ENCODE measurements around the gene PPM1D.
"Not testable (repeated sequence)": the region's sequence is repeated elsewhere in the genome, so short reads cannot be mapped to it uniquely, and the experiment has no call there.

The PPM1D gene

DNA sequence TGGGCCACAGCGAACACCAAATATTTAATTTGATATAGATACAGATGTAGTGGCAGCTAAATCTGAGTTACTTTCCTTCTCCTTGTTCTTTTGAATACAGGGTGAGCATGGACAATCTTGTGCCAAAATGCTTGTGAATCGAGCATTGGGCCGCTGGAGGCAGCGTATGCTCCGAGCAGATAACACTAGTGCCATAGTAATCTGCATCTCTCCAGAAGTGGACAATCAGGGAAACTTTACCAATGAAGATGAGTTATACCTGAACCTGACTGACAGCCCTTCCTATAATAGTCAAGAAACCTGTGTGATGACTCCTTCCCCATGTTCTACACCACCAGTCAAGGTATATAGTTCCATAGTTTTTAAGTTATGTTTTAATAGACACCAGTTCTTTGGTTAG is 56.5 kb downstream of the PPM1D start:
- no peak overlapping the region for H3K4me3 ChIP-seq (ENCODE audit: low read depth, low read length)
- TF ChIP-seq, protein P1, sequence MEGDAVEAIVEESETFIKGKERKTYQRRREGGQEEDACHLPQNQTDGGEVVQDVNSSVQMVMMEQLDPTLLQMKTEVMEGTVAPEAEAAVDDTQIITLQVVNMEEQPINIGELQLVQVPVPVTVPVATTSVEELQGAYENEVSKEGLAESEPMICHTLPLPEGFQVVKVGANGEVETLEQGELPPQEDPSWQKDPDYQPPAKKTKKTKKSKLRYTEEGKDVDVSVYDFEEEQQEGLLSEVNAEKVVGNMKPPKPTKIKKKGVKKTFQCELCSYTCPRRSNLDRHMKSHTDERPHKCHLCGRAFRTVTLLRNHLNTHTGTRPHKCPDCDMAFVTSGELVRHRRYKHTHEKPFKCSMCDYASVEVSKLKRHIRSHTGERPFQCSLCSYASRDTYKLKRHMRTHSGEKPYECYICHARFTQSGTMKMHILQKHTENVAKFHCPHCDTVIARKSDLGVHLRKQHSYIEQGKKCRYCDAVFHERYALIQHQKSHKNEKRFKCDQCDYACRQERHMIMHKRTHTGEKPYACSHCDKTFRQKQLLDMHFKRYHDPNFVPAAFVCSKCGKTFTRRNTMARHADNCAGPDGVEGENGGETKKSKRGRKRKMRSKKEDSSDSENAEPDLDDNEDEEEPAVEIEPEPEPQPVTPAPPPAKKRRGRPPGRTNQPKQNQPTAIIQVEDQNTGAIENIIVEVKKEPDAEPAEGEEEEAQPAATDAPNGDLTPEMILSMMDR (IDR thresholded peaks at IDR 0.05; ENCODE audit: low read depth, low read length): no peak

DNA sequence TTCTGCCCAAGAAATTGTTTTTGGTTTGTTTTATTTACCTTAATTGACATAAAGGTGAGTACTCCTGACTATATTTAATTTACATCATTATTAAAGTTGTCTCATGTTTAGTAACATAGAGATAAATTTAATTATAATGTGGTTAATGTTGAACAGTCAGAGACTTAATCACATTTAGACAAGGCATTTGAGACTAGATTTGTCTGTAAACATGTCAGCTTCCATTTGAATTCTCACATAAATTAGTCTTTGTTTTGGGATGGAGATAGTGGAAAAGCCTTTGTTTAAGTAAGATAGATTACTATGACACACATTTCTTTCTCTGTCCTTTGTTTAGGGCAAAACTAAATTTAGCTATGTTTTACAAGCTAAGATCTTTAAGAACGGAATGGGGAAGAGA is 59.2 kb downstream of the PPM1D start:
- no peak overlapping the region for H3K4me3 ChIP-seq (ENCODE audit: low read depth, low read length)
- TF ChIP-seq, protein P1 (IDR thresholded peaks at IDR 0.05; ENCODE audit: low read depth, low read length): no peak

DNA sequence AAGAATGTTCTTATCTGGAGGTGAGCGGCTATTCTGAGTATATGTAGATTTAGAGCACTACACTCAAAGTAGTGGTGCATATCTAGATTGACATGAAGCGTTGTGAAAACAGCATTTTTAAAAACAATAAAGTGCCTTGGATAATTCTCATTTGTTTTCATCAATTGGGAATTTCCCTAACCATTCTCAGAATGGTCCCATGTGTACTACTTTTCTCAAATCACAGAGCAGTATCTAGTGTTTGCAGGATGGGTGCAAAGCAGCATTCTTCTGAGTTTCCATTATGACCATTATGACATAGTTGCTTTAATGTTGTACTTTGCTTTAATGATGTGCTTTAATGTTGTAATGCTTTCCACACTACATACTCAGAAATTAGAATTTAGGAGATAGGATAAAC is 61.5 kb downstream of the PPM1D start:
- no peak overlapping the region for H3K4me3 ChIP-seq (ENCODE audit: low read depth, low read length)
- TF ChIP-seq, protein P1 (IDR thresholded peaks at IDR 0.05; ENCODE audit: low read depth, low read length): no peak

DNA sequence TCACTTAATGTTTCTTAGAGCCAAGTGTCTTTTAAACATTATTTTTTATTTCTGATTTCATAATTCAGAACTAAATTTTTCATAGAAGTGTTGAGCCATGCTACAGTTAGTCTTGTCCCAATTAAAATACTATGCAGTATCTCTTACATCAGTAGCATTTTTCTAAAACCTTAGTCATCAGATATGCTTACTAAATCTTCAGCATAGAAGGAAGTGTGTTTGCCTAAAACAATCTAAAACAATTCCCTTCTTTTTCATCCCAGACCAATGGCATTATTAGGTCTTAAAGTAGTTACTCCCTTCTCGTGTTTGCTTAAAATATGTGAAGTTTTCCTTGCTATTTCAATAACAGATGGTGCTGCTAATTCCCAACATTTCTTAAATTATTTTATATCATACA is 64.0 kb downstream of the PPM1D start:
- TF ChIP-seq, protein P1 (IDR thresholded peaks at IDR 0.05; ENCODE audit: low read depth, low read length): no peak
- no peak overlapping the region for H3K4me3 ChIP-seq (ENCODE audit: low read depth, low read length)

DNA sequence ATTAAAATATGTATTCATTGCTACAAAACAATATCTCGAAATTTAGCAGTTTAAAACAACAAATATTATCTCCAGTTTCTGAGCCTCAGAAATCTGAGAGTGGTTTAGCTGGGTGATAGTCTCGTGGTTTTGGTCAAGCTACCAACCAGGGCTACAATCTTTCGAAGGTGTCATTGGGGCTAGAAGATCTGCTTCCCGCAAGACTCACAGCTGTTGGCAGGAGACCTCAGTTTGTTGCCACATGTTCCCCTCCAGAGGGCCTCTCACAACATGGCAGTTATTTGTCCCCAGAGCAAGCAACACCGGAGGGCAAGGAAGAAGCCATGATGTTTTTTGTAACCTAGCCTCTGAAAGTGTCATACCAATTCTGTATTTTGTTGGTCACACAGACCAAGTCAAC is 65.6 kb downstream of the PPM1D start:
- TF ChIP-seq, protein P1 (IDR thresholded peaks at IDR 0.05; ENCODE audit: low read depth, low read length): no peak

DNA sequence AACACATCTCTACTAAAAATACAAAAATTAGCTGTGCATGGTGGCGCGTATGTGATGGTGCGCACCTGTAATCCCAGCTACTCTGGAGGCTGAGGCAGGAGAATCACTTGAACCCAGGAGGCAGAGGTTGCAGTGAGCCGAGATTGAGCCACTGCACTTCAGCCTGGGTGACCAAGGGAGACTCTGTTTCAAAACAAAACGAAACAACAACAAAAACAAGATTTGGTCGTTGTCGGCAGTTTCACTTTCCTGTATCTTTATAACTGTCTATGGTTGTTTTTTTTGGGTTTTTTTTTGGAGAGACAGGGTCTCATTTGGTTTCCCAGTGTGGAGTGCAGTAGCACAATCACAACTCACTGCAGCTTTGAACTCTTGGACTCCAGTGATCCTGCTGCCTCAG is 68.7 kb downstream of the PPM1D start:
- not testable (repeated sequence) for H3K4me3 ChIP-seq (ENCODE audit: low read depth, low read length)

More for the DNA sequence above, 65.6 kb downstream of the PPM1D start:
- no peak overlapping the region for H3K4me3 ChIP-seq (ENCODE audit: low read depth, low read length)

DNA sequence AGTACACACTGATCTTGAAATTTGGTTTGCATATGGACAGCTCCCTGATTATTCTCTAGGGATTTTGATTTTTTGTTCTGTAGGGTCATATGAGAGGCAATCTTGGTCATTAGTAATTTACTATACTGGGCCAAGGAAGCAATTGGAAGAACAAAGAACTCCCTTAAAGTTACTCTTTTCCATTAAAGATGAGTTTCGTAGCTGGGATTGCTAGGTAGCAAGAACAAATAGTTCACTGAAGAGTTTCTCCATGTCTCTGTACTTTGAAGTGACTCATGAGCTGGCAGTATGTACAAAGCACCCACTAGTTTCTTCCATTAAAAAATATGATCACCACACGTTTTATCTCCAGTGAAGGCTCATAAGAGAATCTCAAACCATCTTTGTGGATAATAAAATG is 71.5 kb downstream of the PPM1D start:
- no peak overlapping the region for H3K4me3 ChIP-seq (ENCODE audit: low read depth, low read length)
- TF ChIP-seq, protein P1 (IDR thresholded peaks at IDR 0.05; ENCODE audit: low read depth, low read length): no peak

DNA sequence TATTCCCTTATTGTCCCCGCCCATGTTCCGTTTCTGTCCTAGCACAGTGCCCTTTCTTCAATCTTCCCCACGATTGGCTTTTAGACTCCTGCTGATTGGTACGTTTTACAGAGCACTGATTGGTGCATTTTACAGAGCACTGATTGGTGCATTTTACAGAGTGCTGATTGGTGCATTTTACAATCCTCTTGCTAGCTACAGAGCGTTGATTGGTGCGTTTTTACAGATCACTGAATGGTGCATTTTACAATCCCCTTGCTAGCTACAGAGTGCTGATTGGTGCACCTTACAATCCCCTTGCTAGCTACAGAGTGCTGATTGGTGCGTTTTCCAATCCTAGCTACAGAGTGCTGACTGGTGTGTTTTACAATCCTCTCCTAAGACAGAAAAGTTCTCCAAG is 74.6 kb downstream of the PPM1D start:
- H3K4me3 ChIP-seq (ENCODE audit: low read depth, low read length): not testable (repeated sequence)

Measured in WI38 (cell line).